Measurements from ENCODE around the gene ZKSCAN2. TPM values are rescaled to one million over a fixed set of nuclear protein-coding genes. Genes with fewer than 3 reads are reported as not detected.
A peak's percentile ranks its signal among the peaks of the same experiment; 100 is the strongest.

Gene ZKSCAN2
- total and polyA plus RNA-seq, 2 of the 4 experiments (the other 2 are of a cell fraction), result 1.6 to 3.8 TPM

- Histone ChIP-seq H2BK15ac (ENCODE audit: low read depth, low read length) (no peak overlapping the region), H3K56ac (ENCODE audit: extremely low read depth, insufficient read depth, low read length) (no peak overlapping the region), H3K9me3 (ENCODE audit: control insufficient read depth, insufficient read depth, low read length) (no peaks in the 10 kb centered on the region), H3K14ac (replicated peaks; ENCODE audit: low read depth, low read length) (no peak overlapping the region), H3K27me3 (ENCODE audit: control insufficient read depth, insufficient read depth, low read length) (peaks cover 9% of the 10 kb centered on the region), H4K91ac (ENCODE audit: insufficient read depth, low read depth, low read length) (no peak overlapping the region), H2AK9ac (replicated peaks; ENCODE audit: low read depth, low read length, poor library complexity) (no peak overlapping the region), H4K5ac (ENCODE audit: low read depth, low read length) (no peak overlapping the region), H3K79me1 (ENCODE audit: low read depth in 1 of 2, low read length in 2 of 2) (no peaks in the 10 kb centered on the region), H2AK5ac (ENCODE audit: low read depth, low read length) (no peak overlapping the region), H2BK20ac (ENCODE audit: low read depth, low read length) (no peak overlapping the region), H3K27ac (ENCODE audit: insufficient read depth, low read length) (no peak overlapping the region), H3K4me1 (ENCODE audit: control insufficient read depth, insufficient read depth, low read length) (no peaks in the 10 kb centered on the region), H3K9me1 (ENCODE audit: insufficient read depth, low read length) (no peaks in the 10 kb centered on the region), H3K23ac (ENCODE audit: low read depth, low read length) (no peak overlapping the region), H4K8ac (ENCODE audit: low read depth in 2 of 2, low read length in 2 of 2) (no peak overlapping the region), H3K4ac (ENCODE audit: low read depth, low read length) (no peak overlapping the region), H3K9ac (ENCODE audit: low read depth, low read length) (no peak overlapping the region), H3K36me3 (ENCODE audit: control insufficient read depth, insufficient read depth, low read length) (no peaks in the 10 kb centered on the region), H3K4me2 (ENCODE audit: low read depth, low read length) (no peak overlapping the region), H3K18ac (ENCODE audit: low read depth, low read length) (no peak overlapping the region), H4K20me1 (ENCODE audit: insufficient read depth, low read length) (no peaks in the 10 kb centered on the region), H3K4me3 (ENCODE audit: insufficient read depth, low read depth, low read length) (no peak overlapping the region), H2BK5ac (ENCODE audit: low read depth, low read length, poor library complexity, severe bottlenecking) (no peak overlapping the region), H2AFZ (replicated peaks; ENCODE audit: low read length, poor library complexity) (no peak overlapping the region), H2BK120ac (ENCODE audit: low read depth, low read length) (no peak overlapping the region)
- TF ChIP-seq USF2 (IDR thresholded peaks at IDR 0.05; ENCODE audit: low read depth, low read length), result peak; percentile 38
- TF ChIP-seq BHLHE40 (IDR thresholded peaks at IDR 0.05; ENCODE audit: low read depth, low read length), result no peak; the same call in 1 of the 2 replicates
- TF ChIP-seq RAD21 (IDR thresholded peaks at IDR 0.05; ENCODE audit: low read length), result no peak
- TF ChIP-seq CHD1 (IDR thresholded peaks at IDR 0.05; ENCODE audit: low read depth, low read length), result no peak
- intact Hi-C loops (cut with micrococcal nuclease) (no loop called here), in situ Hi-C loops (cut with MboI; ENCODE audit: low sequenced_read_pairs) (no loop called here), dilution Hi-C loops (cut with HindIII; ENCODE audit: low sequenced_read_pairs, unreplicated experiment) (no loop called here)
- ChIA-PET POLR2A (ENCODE audit: unreplicated experiment) (no interaction called here), CTCF (interaction anchor here (0.5 kb wide), 1 partner anchor 15 kb away, joined by 3 read pairs; no protein-coding TSS in a partner anchor)
- peak; percentile 62 for ATAC-seq (ENCODE audit: low read depth)
- peak; percentile 83 for DNase-seq
- BruUV-seq (replicated peaks), result no TSS peak
- WGBS, 2 experiments (ENCODE audit: extremely low coverage in 2 of 2, insufficient read length in 1 of 2), result no CpG with 5 or more reads among the region's 4 CpGs
Measured at GRCh38 chr16:25210758-25211157, 46.9 kb downstream of the ZKSCAN2 start.

Data from IMR-90 (cell line).